ENCODE data around the gene NUMBL. TPM values are rescaled to one million over a fixed set of nuclear protein-coding genes. Genes with fewer than 3 reads are reported as not detected.

Gene NUMBL
- total RNA-seq, 4 donors from 2014 or later, result 35.8 to 60.6 (median 49.1) TPM

DNA sequence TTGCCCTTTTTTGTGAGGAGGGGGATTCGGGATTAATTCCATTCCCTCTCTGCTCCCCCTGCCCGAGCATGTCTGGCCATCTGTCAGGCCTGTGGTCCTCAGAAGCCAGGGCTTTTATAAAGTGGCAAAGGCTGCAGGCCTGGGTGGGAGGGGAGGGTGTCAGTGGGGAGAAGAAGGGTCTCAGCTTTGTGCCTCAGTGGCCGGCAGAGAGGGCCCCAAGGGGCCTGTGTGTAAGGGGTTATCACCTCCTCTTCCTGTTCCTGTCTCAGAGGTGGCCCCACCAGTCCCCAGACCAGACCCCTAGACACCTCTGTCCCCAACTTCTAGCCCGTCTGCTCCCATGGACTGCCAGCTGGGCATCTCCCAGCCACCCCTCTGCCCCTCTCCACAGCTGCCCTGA lies 3.4 kb upstream of the NUMBL start:
- no peak overlapping the region for H3K27ac ChIP-seq
- H3K4me3 ChIP-seq, result no peak overlapping the region
- peaks cover 0 to 28% (median 16%) of the 10 kb centered on the region in 3 donors for H3K4me1 ChIP-seq
- TF ChIP-seq EP300 (IDR thresholded peaks at IDR 0.05) (no peak), POLR2AphosphoS5 (IDR thresholded peaks at IDR 0.05) (no peak), POLR2A (IDR thresholded peaks at IDR 0.05) (no peak)
- TF ChIP-seq, protein P1, sequence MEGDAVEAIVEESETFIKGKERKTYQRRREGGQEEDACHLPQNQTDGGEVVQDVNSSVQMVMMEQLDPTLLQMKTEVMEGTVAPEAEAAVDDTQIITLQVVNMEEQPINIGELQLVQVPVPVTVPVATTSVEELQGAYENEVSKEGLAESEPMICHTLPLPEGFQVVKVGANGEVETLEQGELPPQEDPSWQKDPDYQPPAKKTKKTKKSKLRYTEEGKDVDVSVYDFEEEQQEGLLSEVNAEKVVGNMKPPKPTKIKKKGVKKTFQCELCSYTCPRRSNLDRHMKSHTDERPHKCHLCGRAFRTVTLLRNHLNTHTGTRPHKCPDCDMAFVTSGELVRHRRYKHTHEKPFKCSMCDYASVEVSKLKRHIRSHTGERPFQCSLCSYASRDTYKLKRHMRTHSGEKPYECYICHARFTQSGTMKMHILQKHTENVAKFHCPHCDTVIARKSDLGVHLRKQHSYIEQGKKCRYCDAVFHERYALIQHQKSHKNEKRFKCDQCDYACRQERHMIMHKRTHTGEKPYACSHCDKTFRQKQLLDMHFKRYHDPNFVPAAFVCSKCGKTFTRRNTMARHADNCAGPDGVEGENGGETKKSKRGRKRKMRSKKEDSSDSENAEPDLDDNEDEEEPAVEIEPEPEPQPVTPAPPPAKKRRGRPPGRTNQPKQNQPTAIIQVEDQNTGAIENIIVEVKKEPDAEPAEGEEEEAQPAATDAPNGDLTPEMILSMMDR (IDR thresholded peaks at IDR 0.05), result no peak
- ATAC-seq, result no peak
- no peaks in the 10 kb centered on the region for H3K9me3 ChIP-seq
- H3K36me3 ChIP-seq, result peaks cover 0 to 69% of the 10 kb centered on the region in 2 donors
- H3K27me3 ChIP-seq, result no peaks in the 10 kb centered on the region
- 67% methylated on average over 1 of the region's 4 CpGs; no CpG with 5 or more reads in 1 of the 2 donors for WGBS, 2 donors (ENCODE audit: low coverage in 1 of 2)

GRCh38 chr19:40693150-40693788 lies 2.8 kb upstream of the NUMBL start:
- 83% methylated on average over 8 of the region's 11 CpGs; no CpG with 5 or more reads in 1 of the 2 donors for WGBS, 2 donors (ENCODE audit: low coverage in 1 of 2)
- Histone ChIP-seq H3K27me3 (no peaks in the 10 kb centered on the region), H3K9me3 (no peaks in the 10 kb centered on the region), H3K27ac (peak overlapping the region in 2 of 4 donors; percentile 94 to 95), H3K36me3 (peaks cover 0 to 62% of the 10 kb centered on the region in 2 donors), H3K4me1 (peaks cover 0 to 34% (median 17%) of the 10 kb centered on the region in 3 donors), H3K4me3 (no peak overlapping the region)
- TF ChIP-seq POLR2AphosphoS5 (IDR thresholded peaks at IDR 0.05) (no peak), EP300 (IDR thresholded peaks at IDR 0.05) (no peak), POLR2A (IDR thresholded peaks at IDR 0.05) (no peak)
- TF ChIP-seq, protein P1 (IDR thresholded peaks at IDR 0.05), result no peak
- no peak for ATAC-seq

DNA sequence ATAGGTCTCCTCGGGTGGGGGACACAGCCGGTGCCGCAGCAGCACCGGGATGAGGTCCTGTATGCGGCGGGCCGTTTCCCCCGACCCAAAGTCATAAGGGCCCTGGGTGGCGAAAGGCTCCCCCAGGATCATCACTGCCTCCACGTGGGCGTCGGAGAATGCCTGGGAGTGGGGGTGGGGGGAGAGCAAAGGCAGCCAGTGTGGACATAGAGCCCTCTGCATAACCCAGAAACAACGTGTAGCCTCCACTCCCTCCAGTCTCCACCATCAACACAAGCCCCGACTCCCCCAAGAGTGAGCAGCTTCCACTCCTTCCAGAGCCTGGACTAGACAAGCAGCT lies 1.7 kb upstream of the NUMBL start:
- 60% methylated on average over 1 of the region's 14 CpGs; no CpG with 5 or more reads in 1 of the 2 donors for WGBS, 2 donors (ENCODE audit: low coverage in 1 of 2)
- no peak for TF ChIP-seq EP300 (IDR thresholded peaks at IDR 0.05)
- TF ChIP-seq, protein P1 (IDR thresholded peaks at IDR 0.05), result no peak
- TF ChIP-seq POLR2A (IDR thresholded peaks at IDR 0.05), result no peak
- no peak for TF ChIP-seq POLR2AphosphoS5 (IDR thresholded peaks at IDR 0.05)
- Histone ChIP-seq H3K27ac (peak overlapping the region in 3 of 4 donors; percentile 88 to 95 (median 94)), H3K9me3 (no peaks in the 10 kb centered on the region), H3K27me3 (no peaks in the 10 kb centered on the region), H3K4me1 (peaks cover 0 to 45% (median 17%) of the 10 kb centered on the region in 3 donors), H3K36me3 (peaks cover 0 to 53% of the 10 kb centered on the region in 2 donors), H3K4me3 (no peak overlapping the region)
- no peak for ATAC-seq

GRCh38 chr19:40691421-40692211 lies 1.2 kb upstream of the NUMBL start:
- no peaks in the 10 kb centered on the region for H3K27me3 ChIP-seq
- peaks cover 0 to 51% (median 17%) of the 10 kb centered on the region in 3 donors for H3K4me1 ChIP-seq
- ATAC-seq, result no peak
- H3K27ac ChIP-seq, result peak overlapping the region; percentile 68 to 95 (median 91)
- no peaks in the 10 kb centered on the region for H3K9me3 ChIP-seq
- H3K36me3 ChIP-seq, result peaks cover 0 to 53% of the 10 kb centered on the region in 2 donors
- WGBS, 2 donors (ENCODE audit: low coverage in 1 of 2), result 40% methylated on average over 1 of the region's 24 CpGs; no CpG with 5 or more reads in 1 of the 2 donors
- H3K4me3 ChIP-seq, result peak overlapping the region in 1 of 2 donors; percentile 94
- TF ChIP-seq, protein P1 (IDR thresholded peaks at IDR 0.05), result no peak
- TF ChIP-seq EP300 (IDR thresholded peaks at IDR 0.05) (no peak), POLR2AphosphoS5 (IDR thresholded peaks at IDR 0.05) (no peak), POLR2A (IDR thresholded peaks at IDR 0.05) (no peak)

All from gastroesophageal sphincter (tissue), 4 donors.